CD4-positive, alpha-beta memory T cell (primary cell): Measurements from ENCODE around the gene FAM210B. TPM values are rescaled to one million over a fixed set of nuclear protein-coding genes. Genes with fewer than 3 reads are reported as not detected.

ENCODE experiments used
- CTCF ChIA-PET: fragments of 350-600 bp; sonication (Branson Sonifier 250); formaldehyde crosslinking; loops from one replicate; lab custom pipeline; 2021; ENCODE audit warnings: inconsistent platforms; ENCODE audit not compliant: partially characterized antibody; lab: Charles Lee
- POLR2A ChIA-PET: fragments of 350-600 bp; sonication (Branson Sonifier 250); formaldehyde crosslinking; loops from one replicate; lab custom pipeline; 2021; ENCODE audit not compliant: partially characterized antibody; lab: Charles Lee
- DNase-seq, 5 donors: peaks; one replicate each; pipeline versions ENCODE4 v3.0.0 to v3.0.0-alpha.2; 2020 to 2022; ENCODE audit warnings: mixed read lengths in 1 of 5
- H3K27ac ChIP-seq: one replicate; pipeline ENCODE4 v1.7.0; 2013; ENCODE audit warnings: low read depth, low read length
- H3K27me3 ChIP-seq: 2 replicates; pipeline ENCODE4 v1.7.0; 2013; ENCODE audit warnings: mild to moderate bottlenecking, low read length, moderate library complexity; ENCODE audit not compliant: insufficient read depth
- H3K36me3 ChIP-seq: 2 replicates; pipeline ENCODE4 v1.7.0; 2013; ENCODE audit warnings: mild to moderate bottlenecking, low read length, moderate library complexity; ENCODE audit not compliant: insufficient read depth
- H3K4me1 ChIP-seq: 2 replicates; pipeline ENCODE4 v1.7.0; 2013; ENCODE audit warnings: mild to moderate bottlenecking, low read length, moderate library complexity; ENCODE audit not compliant: insufficient read depth
- H3K4me3 ChIP-seq, 2 donors: one replicate each; pipeline ENCODE4 v1.7.0; 2013; ENCODE audit warnings: low read length in 2 of 2, mild to moderate bottlenecking in 1 of 2
- H3K9me3 ChIP-seq, 2 donors: one replicate each; pipeline ENCODE4 v1.7.0; 2013; ENCODE audit warnings: low read length in 2 of 2, control low read depth in 1 of 2; ENCODE audit not compliant: control insufficient read depth in 1 of 2
- H3K27ac Mint-ChIP-seq, 7 donors: one replicate each; pipeline ENCODE4 v1.8.0; 2020 to 2021; ENCODE audit warnings: mixed read lengths in 7 of 7, mild to moderate bottlenecking in 6 of 7, inconsistent platforms in 3 of 7, moderate library complexity in 3 of 7
- H3K27me3 Mint-ChIP-seq, 2 donors: one replicate each; pipeline ENCODE4 v1.8.0; 2020 to 2021; ENCODE audit warnings: mixed read lengths in 2 of 2
- H3K36me3 Mint-ChIP-seq, 2 donors: one replicate each; pipeline ENCODE4 v1.8.0; 2020 to 2021; ENCODE audit warnings: mixed read lengths in 2 of 2, inconsistent platforms in 1 of 2, mild to moderate bottlenecking in 1 of 2
- H3K4me1 Mint-ChIP-seq, 4 donors: one replicate each; pipeline ENCODE4 v1.8.0; 2020 to 2021; ENCODE audit warnings: mixed read lengths in 4 of 4, mild to moderate bottlenecking in 1 of 4
- H3K4me3 Mint-ChIP-seq, 8 donors: one replicate each; pipeline ENCODE4 v1.8.0; 2020 to 2021; ENCODE audit warnings: mixed read lengths in 8 of 8, mild to moderate bottlenecking in 7 of 8, moderate library complexity in 6 of 8, inconsistent platforms in 3 of 8
- H3K9me3 Mint-ChIP-seq, 8 donors: one replicate each; pipeline ENCODE4 v1.8.0; 2020 to 2021; ENCODE audit warnings: mixed read lengths in 8 of 8, mild to moderate bottlenecking in 5 of 8, inconsistent platforms in 3 of 8, moderate library complexity in 1 of 8
- intact Hi-C: fragments of 100-400 bp; cut with micrococcal nuclease; formaldehyde crosslinking; loops from one replicate; pipeline ENCODE4 v1.15.1; 2023
- polyA plus RNA-seq, 2 donors: library from polyadenylated mRNA; unstranded; fragments of 300-500 nt; fragmentation: Illumina TruSeq; gene quantifications; one replicate each; pipeline ENCODE4 v1.2.3, GENCODE V29; 2021
- total RNA-seq, 2 experiments: library from RNA; stranded (reverse); gene quantifications; one replicate each; pipeline ENCODE4 v1.2.3, GENCODE V29; 2021

The FAM210B gene
- total and polyA plus RNA-seq, 4 experiments from 2014 or later, result 28.7 to 38.8 (median 35.3) TPM

GRCh38 chr20:56360133-56360907 is 1.5 kb downstream of the FAM210B start:
- CTCF ChIA-PET, result interaction anchor here (2.0 kb wide), 1 partner anchor 32 kb away, joined by 10 read pairs; the partner anchor contains the start of genes AURKA and CSTF1
- H3K4me1 Mint-ChIP-seq, result peaks cover 10 to 37% (median 27%) of the 10 kb centered on the region in 4 donors
- DNase-seq, result no peak

DNA sequence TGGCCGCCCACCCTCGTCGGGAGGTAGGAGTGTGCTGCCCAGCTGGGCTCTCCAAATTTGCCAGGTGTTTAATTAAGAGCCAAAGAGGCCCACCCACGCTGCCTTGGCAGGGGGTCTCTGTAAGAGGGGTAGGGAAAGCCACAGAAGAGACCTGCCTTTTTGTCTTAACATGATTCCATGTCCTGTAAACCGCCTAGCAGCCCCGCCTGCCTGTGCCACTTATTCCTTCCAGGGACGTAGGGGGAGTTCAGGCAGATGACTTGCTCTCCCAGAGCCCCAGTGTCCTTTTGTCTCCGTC is 2.1 kb downstream of the FAM210B start:
- no peak for DNase-seq
- peak overlapping the region in 2 of 7 donors; percentile 76 to 79 for H3K27ac Mint-ChIP-seq
- Histone ChIP-seq H3K9me3 (no peaks in the 10 kb centered on the region), H3K27me3 (no peaks in the 10 kb centered on the region), H3K4me1 (peaks cover 12% of the 10 kb centered on the region), H3K36me3 (peaks cover 1% of the 10 kb centered on the region), H3K4me3 (no peak overlapping the region), H3K27ac (no peak overlapping the region)
- H3K4me3 Mint-ChIP-seq, result peak overlapping the region in 7 of 8 donors; percentile 52 to 92 (median 86)
- ChIA-PET CTCF (no interaction called here), POLR2A (no interaction called here)
- H3K27me3 Mint-ChIP-seq, result no peaks in the 10 kb centered on the region
- intact Hi-C loops, result no loop called here
- peaks cover 7 to 17% of the 10 kb centered on the region in 2 donors for H3K36me3 Mint-ChIP-seq
- H3K4me1 Mint-ChIP-seq, result peaks cover 10 to 37% (median 27%) of the 10 kb centered on the region in 4 donors
- no peaks in the 10 kb centered on the region for H3K9me3 Mint-ChIP-seq

More at GRCh38 chr20:56360133-56360907, 1.5 kb downstream of the FAM210B start:
- intact Hi-C loops, result no loop called here
- Mint-ChIP-seq H3K9me3 (no peaks in the 10 kb centered on the region), H3K4me3 (peak overlapping the region; percentile 86 to 93 (median 92)), H3K27me3 (no peaks in the 10 kb centered on the region), H3K36me3 (peaks cover 2 to 14% of the 10 kb centered on the region in 2 donors), H3K27ac (peak overlapping the region in 5 of 7 donors; percentile 66 to 92 (median 74))
- H3K27ac ChIP-seq, result no peak overlapping the region
- no peak overlapping the region for H3K4me3 ChIP-seq
- POLR2A ChIA-PET, result interaction anchor here (4.3 kb wide), 1 partner anchor 32 kb away, joined by 47 read pairs; the partner anchor contains the start of genes AURKA and CSTF1
- H3K9me3 ChIP-seq, result no peaks in the 10 kb centered on the region
- peaks cover 12% of the 10 kb centered on the region for H3K4me1 ChIP-seq
- no peaks in the 10 kb centered on the region for H3K27me3 ChIP-seq
- H3K36me3 ChIP-seq, result no peaks in the 10 kb centered on the region

GRCh38 chr20:56361900-56362299 is 3.1 kb downstream of the FAM210B start:
- intact Hi-C loops, result no loop called here

DNA sequence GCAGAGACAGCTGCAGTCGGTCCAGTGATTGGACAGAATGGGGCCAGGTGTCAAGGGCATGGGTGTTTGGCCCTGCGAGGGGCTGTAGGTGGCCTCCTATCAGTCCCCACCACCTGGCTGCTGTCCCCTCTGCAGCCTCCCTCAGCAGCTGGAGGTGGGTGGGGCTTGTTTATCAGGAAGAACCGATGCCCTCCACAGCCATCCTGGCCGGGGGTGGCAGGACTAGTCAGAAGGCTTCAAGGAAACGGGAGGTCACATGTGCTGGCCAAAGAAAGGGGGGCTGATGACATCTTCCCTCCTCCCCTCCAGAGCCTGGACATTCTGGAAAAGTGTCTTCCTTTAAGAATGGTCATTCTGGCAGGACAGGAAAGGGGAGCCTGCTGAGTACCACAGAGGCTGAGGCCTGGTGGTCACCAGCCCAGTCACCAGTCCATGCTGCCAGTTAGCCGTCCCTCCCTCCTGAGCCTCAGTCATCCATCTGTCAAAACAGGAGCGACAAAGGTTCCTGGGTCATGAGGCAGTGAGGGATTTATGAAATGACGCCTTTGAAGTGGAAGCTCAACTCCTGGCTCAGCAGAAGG is 4.1 kb downstream of the FAM210B start:
- Mint-ChIP-seq H3K4me1 (peaks cover 10 to 33% (median 24%) of the 10 kb centered on the region in 4 donors), H3K4me3 (no peak overlapping the region), H3K27me3 (no peaks in the 10 kb centered on the region), H3K27ac (no peak overlapping the region), H3K9me3 (no peaks in the 10 kb centered on the region), H3K36me3 (peaks cover 25 to 38% of the 10 kb centered on the region in 2 donors)
- Histone ChIP-seq H3K9me3 (no peaks in the 10 kb centered on the region), H3K4me3 (no peak overlapping the region), H3K4me1 (peaks cover 12% of the 10 kb centered on the region), H3K36me3 (peaks cover 7% of the 10 kb centered on the region), H3K27me3 (no peaks in the 10 kb centered on the region), H3K27ac (no peak overlapping the region)
- ChIA-PET CTCF (no interaction called here), POLR2A (interaction anchor here (1.8 kb wide), 1 partner anchor 10 kb away, joined by 7 read pairs; no protein-coding TSS in a partner anchor)
- DNase-seq, result no peak
- intact Hi-C loops, result no loop called here

More at GRCh38 chr20:56361900-56362299, 3.1 kb downstream of the FAM210B start:
- no peak overlapping the region for H3K4me3 ChIP-seq
- no peaks in the 10 kb centered on the region for H3K27me3 ChIP-seq
- H3K27ac ChIP-seq, result no peak overlapping the region
- Mint-ChIP-seq H3K27me3 (no peaks in the 10 kb centered on the region), H3K4me3 (no peak overlapping the region), H3K36me3 (peaks cover 16 to 28% of the 10 kb centered on the region in 2 donors), H3K4me1 (peaks cover 10 to 37% (median 27%) of the 10 kb centered on the region in 4 donors), H3K9me3 (no peaks in the 10 kb centered on the region), H3K27ac (no peak overlapping the region)
- peaks cover 12% of the 10 kb centered on the region for H3K4me1 ChIP-seq
- POLR2A ChIA-PET, result interaction anchor here (0.6 to 1.8 kb wide), 2 partner anchors 11 kb away, joined by 3 to 7 read pairs; no protein-coding TSS in a partner anchor
- H3K9me3 ChIP-seq, result no peaks in the 10 kb centered on the region
- no peak for DNase-seq
- peaks cover 7% of the 10 kb centered on the region for H3K36me3 ChIP-seq
- CTCF ChIA-PET, result no interaction called here

GRCh38 chr20:56363491-56363890 is 4.7 kb downstream of the FAM210B start:
- peaks cover 8 to 28% (median 19%) of the 10 kb centered on the region in 4 donors for H3K4me1 Mint-ChIP-seq
- no peaks in the 10 kb centered on the region for H3K9me3 ChIP-seq
- H3K4me1 ChIP-seq, result peaks cover 12% of the 10 kb centered on the region
- intact Hi-C loops, result no loop called here
- H3K36me3 ChIP-seq, result peaks cover 7% of the 10 kb centered on the region
- H3K36me3 Mint-ChIP-seq, result peaks cover 28 to 40% of the 10 kb centered on the region in 2 donors
- CTCF ChIA-PET, result no interaction called here
- no peak overlapping the region for H3K27ac Mint-ChIP-seq
- H3K27ac ChIP-seq, result no peak overlapping the region
- H3K27me3 Mint-ChIP-seq, result no peaks in the 10 kb centered on the region
- POLR2A ChIA-PET, result no interaction called here
- no peaks in the 10 kb centered on the region for H3K27me3 ChIP-seq
- no peaks in the 10 kb centered on the region for H3K9me3 Mint-ChIP-seq
- no peak overlapping the region for H3K4me3 Mint-ChIP-seq
- DNase-seq, result no peak
- H3K4me3 ChIP-seq, result no peak overlapping the region

GRCh38 chr20:56368351-56369134 is 9.8 kb downstream of the FAM210B start:
- H3K4me1 ChIP-seq, result peaks cover 8% of the 10 kb centered on the region
- no peaks in the 10 kb centered on the region for H3K27me3 ChIP-seq
- H3K36me3 ChIP-seq, result peaks cover 7% of the 10 kb centered on the region
- H3K4me3 Mint-ChIP-seq, result no peak overlapping the region
- H3K4me3 ChIP-seq, result no peak overlapping the region
- H3K27me3 Mint-ChIP-seq, result no peaks in the 10 kb centered on the region
- no peak for DNase-seq
- H3K27ac Mint-ChIP-seq, result peak overlapping the region in 3 of 7 donors; percentile 5 to 39 (median 29)
- H3K36me3 Mint-ChIP-seq, result peaks cover 28 to 51% of the 10 kb centered on the region in 2 donors
- H3K9me3 ChIP-seq, result no peaks in the 10 kb centered on the region
- H3K4me1 Mint-ChIP-seq, result peaks cover 5 to 17% (median 8%) of the 10 kb centered on the region in 4 donors
- H3K27ac ChIP-seq, result no peak overlapping the region
- CTCF ChIA-PET, result no interaction called here
- POLR2A ChIA-PET, result interaction anchor here (3.1 kb wide), 1 partner anchor 23 kb away, joined by 10 read pairs; the partner anchor contains the start of genes AURKA and CSTF1
- intact Hi-C loops, result no loop called here
- no peaks in the 10 kb centered on the region for H3K9me3 Mint-ChIP-seq
